Fibroblast of the conjunctiva (primary cell): ENCODE results near the gene CAPZB.

Experiments
- DNase-seq: peaks from one replicate; pipeline ENCODE4 v3.0.0-alpha.2; 2010; ENCODE audit warnings: low read depth

Gene CAPZB

DNA sequence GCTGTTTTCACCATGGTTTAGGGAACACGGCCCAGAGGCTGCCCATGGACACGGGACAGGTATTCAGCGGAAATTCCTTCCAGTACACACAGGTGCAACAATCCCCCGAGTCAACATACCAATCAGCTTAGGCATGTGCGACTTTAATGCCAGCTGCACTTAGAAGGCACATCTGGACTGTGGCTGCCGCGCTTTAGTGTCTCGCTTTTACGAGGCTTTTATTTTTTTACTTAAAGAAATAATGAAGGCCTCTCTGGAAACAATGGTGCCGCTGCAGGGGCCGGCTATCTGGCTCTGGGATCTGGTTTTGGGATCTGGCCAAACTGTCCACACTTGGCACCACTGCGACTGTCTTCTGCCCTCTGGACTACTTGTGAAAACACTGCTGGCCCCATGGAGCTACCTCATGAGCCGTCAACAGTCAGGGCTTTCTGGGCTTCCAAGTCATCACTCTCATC is 117.7 kb downstream of the CAPZB start:
- DNase-seq = no peak

DNA sequence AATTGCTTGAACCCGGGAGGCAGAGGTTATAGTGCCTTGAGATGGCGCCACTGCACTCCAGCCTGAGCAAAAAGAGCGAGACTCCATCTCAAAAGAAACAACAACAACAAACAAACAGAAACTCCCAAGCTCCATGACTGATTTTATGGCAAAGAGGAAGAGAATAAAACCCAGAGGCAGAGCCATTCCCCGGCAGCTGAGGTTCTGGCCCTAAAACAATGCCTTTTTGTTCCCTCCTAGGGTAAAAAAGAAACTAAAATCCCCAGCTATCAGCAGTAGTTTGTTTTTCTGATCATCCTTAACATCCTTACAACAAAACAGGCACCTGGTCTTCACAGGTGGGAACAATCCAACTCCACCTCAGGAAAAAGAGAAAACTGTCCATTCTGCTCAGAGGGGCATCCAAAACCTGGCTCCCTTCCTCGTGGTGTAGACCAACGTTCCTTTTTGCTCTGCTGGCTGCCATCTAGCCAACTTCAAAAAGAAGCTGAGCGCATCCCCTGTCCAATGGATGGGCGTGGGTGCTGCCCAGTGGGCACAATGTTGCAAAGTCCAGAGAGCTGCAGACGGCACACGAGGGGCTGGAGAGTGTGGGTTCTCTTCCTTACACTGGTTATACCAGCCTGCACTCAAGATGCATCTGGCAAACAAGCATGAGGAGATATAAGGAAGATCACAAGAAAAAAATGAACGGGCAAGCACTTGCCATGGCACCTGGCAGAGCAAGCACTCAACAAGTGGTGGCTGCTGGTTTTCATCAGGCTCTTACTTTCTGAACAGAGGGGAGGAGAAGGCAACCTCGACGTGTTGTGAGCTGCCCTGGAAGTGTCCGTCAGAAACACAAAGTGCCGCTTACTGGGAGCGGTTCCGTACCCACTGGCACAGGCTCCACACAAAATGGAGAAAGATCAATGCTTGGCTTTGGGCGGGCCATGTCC is 118.5 kb downstream of the CAPZB start:
- no peak for DNase-seq

DNA sequence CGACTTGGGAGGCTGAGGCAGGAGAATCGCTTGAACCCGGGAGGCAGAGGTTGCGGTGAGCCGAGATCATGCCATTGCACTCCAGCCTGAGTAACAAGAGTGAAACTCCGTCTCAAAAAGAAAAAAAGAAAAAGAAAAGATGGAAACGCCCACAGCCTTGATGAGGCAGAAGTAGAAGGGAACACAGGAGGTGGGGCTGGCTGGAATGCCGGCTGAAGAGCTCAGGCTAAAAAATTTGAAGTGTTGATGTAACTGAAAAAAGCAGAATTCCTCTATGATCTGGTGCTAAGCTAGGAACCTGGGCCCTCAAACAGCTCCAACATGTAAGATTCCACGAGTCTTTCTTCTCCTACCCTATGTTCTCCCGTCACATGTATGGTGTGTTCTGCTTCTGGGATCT is 119.6 kb downstream of the CAPZB start:
- DNase-seq = no peak

- no peak for DNase-seq
Measured at GRCh38 chr1:19363536-19364152, 121.7 kb downstream of the CAPZB start.

DNA sequence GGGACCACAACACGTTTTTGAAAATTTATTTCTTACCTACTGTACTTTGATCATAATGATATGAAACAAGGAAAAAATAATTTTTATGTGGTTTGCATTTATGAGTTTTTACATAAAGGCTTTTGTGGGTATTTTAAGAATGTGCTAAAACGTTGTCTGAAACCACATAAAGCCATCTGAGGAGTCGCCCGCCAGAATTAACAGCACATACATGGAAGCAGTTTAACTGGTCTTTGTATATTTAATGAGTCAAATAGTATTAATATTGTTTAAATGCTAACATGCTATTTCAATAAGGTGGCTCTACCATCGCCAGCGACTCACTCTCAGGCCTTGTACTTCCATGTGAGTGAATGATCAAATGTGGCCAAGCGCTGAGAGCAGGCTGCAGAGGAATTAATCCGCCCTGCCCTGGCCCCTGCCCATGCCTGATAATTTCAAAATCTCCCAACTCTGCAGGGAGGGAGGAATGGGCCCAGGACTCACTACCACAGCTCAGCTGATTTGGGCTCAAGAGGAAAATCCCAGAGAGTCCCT is 123.7 kb downstream of the CAPZB start:
- no peak for DNase-seq

DNA sequence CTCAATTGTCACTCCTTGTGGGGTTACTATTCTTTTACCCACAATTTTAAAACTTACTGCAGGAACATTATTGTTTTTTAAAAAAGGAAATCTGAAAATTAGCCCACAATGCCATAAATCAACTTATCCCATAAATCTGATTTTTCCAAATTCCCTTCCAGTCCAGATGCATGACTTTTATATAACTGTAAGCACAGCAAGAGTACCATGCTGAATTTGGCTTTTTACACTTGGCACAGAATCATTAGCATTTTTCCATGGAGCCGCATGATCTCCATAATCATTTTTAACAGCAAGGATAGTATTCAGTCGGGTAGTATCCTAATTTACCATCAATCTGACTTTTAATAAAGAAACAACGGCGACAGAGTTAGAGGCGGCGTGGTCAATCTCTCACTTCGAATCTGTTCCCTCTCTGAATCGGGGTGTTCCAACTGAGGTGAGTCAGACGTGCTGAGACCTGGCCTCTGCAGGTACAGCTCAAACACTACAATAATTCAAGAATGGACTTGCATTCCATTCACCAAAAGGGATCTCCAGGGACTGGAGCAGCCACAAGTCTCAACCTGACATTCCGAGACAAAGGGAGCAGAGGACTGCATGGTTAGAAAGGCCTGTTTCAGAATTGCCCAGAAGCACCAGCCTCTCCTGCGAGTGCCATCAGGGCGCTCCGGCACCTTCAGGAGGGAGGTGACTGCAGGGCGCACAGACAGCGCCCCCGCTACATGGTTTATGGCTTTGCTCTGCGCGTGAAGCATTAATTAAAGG is 124.3 kb downstream of the CAPZB start:
- no peak for DNase-seq

GRCh38 chr1:19360432-19360831 is 124.9 kb downstream of the CAPZB start:
- DNase-seq = no peak

GRCh38 chr1:19360016-19360415 is 125.3 kb downstream of the CAPZB start:
- DNase-seq = no peak

- no peak for DNase-seq
Measured at GRCh38 chr1:19359357-19359756, 126.0 kb downstream of the CAPZB start.

GRCh38 chr1:19358710-19359109 is 126.6 kb downstream of the CAPZB start:
- no peak for DNase-seq

DNA sequence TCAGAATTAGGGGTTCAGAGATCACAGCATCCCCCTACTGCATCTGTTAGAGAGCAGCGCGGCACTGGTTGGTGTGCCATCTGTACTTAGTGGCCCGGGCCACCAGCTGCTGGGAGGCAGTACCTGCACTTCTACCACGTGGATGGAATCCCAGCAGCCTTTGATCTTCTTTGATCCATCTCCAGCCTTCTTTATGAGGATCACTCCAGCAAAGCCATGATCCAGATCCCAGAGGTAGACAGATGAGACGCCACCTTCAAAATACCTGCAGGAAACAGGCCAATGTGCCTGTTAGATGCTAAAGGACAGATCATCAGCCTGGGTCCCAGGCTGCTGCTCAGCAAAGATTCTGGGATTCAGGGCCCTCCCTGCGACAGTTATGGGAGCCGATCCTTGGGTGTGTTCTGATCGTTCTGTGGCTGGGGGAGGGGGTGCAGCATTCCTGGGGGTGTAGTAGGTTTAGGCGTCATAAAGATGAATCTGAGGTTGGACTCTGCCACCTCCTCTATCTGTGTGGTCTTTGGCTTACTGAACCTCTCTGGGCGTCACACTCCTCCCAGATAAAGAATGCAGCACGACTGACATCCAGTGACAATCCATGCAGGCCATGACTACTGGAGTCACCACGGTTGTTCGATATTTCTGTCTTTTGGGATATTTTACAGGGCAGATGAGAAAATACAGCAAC is 127.9 kb downstream of the CAPZB start:
- no peak for DNase-seq

DNA sequence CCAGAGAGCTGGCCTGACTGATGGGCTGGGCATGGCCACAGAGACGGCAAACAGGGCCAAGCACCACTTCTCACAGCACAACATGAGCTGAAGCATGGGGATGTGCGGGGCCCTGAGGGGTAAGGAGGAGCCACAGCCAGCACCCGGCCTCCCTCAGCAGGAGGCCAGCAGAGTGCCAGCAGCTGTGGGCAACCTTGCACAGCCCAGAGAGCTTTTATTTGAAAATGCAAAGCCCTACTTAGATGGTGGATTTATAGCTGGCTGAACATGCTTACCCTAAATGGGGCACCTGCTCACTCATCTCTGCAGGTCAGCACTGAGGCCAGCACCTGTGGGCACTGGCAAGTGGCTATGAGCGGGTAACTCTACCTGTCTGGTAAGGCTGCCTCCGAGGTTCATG is 129.1 kb downstream of the CAPZB start:
- DNase-seq = no peak

DNA sequence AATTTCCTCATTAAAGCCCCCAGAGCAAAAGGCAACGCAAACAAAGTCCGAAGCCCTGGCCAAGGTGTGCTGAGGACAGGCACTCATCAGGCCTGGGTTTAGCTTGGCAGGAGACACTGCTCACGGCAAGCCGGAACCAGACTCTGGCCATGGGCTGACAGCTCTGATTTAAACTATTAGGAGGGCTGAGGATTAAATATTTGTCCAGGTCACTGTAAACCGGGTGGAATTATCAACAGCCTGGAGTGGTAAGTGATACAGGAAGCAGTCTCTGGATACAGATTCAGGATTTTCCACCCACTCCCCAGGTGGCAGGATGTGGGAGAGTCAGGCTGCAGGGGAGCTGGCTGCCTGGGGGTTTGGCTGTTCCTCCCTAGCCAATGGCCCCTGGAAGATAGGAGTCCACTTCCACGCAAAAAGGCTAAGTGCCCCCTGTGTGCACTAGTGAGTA is 130.8 kb downstream of the CAPZB start:
- no peak for DNase-seq

GRCh38 chr1:19353596-19353995 is 131.7 kb downstream of the CAPZB start:
- no peak for DNase-seq

DNA sequence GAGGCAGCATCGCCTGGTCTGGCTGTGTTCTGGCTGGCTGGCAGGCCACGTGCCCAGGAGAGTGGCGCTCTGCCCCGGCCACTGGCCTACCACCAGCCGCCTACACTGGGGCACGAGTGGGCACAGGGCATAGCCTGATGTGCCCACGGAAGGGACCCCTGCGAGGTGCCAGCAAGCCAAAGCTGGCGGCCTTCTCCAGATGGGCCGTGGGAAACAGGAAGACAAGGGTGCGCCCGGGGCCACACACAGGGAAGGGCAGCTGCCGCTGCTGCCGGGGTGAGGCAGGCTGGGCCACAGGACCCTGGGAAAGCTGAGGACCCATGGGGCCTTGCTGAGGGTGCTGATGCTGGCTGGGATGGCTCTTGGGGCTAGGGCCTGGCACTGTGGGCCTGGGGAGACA is 132.5 kb downstream of the CAPZB start:
- no peak for DNase-seq

- no peak for DNase-seq
Measured at GRCh38 chr1:19351873-19352272, 133.5 kb downstream of the CAPZB start.

- no peak for DNase-seq
Measured at GRCh38 chr1:19350566-19350965, 134.8 kb downstream of the CAPZB start.

DNA sequence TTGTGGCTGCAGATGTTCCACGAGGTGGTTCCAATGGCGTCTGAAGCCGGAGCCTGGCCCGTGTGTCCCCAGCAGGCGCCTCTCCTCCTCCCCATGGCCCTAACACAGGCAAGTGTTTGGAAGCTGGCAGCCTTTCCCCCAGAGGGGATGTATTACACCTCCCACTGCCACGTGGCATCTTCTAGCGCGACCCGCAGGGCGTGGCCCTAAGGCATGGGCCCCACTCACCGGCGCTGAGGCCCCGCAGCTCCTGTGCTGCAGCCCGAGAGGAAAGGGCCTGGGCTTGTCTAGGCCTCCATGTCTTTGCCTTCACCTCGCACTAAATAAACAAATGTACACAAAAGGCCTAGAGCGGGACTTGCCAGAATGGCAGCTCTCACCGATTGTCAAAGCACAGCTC is 135.3 kb downstream of the CAPZB start:
- no peak for DNase-seq

GRCh38 chr1:19348441-19349198 is 136.7 kb downstream of the CAPZB start:
- DNase-seq = no peak

DNA sequence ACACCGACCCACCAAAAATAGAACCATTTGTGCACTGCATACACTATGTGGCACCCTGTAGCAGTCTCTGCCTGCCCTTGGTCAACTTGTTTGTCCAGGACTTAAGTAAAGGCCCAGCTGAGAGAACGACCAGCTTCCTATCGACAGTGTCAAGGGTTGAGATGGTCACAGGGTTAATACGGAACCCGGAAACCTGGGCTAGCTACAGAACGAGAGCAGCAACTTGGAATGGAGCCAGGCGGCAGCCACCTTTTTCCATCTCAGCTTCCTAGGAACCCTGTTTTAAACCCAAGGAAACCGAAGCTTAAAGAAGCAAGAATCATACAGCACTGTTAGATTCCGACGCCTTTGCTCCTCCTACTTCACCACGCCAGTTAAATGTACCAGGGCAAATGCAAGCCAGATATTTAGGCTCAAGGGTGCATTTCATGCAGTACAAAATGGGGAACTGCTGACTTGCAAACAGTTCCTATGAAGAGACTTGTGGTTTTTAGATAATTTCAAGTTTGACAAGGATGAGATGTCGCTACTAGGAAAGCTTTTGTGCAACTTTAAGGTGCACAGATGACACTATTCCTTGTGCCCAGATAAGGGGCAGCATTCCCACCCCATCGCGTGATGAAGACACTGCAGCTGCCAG is 137.7 kb downstream of the CAPZB start:
- no peak for DNase-seq
